K562 (cell line): Measurements from ENCODE around the gene ENPP6. TPM values are rescaled to one million over a fixed set of nuclear protein-coding genes. Genes with fewer than 3 reads are reported as not detected.

Experiments
- ADNP ChIP-seq: fragments of 200-800 bp; sonication (Bioruptor generic); IDR thresholded peaks from 2 replicates; pipeline ENCODE4 v1.6.1; 2016; ENCODE audit warnings: missing genetic modification characterization, missing compliant biosample characterization
- DPF2 ChIP-seq: fragments of 450-650 bp; IDR thresholded peaks from 2 replicates; pipeline ENCODE4 v1.6.1; 2016
- FOXM1 ChIP-seq, 2 experiments: fragments of 450-650 bp in 1 of 2; sonication (generic) in 1 of 2; formaldehyde crosslinking in 1 of 2; IDR thresholded peaks; 2 replicates each; pipeline versions ENCODE4 v1.6.1 to v1.9.0; 2017 to 2022; ENCODE audit warnings: low read depth in 2 of 2, mild to moderate bottlenecking in 2 of 2, missing genetic modification reagents in 1 of 2, moderate library complexity in 1 of 2
- NFATC3 ChIP-seq: fragments of 450-650 bp; IDR thresholded peaks from 2 replicates; pipeline ENCODE4 v1.6.1; 2017; ENCODE audit warnings: mild to moderate bottlenecking
- RBM34 ChIP-seq: fragments of 200-400 bp; formaldehyde crosslinking; IDR thresholded peaks from 2 replicates; pipeline ENCODE4 v1.6.1; 2018; ENCODE audit warnings: low read length, borderline replicate concordance; ENCODE audit not compliant: insufficient read depth
- ZFP30 ChIP-seq: fragments of 250-450 bp; sonication (Bioruptor Pico); IDR thresholded peaks from 2 replicates; pipeline ENCODE4 v1.8.0; 2022; ENCODE audit warnings: moderate library complexity, mild to moderate bottlenecking, inconsistent platforms, borderline replicate concordance
- ZKSCAN8 ChIP-seq: fragments of 200-800 bp; sonication (Bioruptor generic); IDR thresholded peaks from 2 replicates; pipeline ENCODE4 v1.6.1; 2016; ENCODE audit warnings: missing genetic modification characterization, missing compliant biosample characterization
- ZNF124 ChIP-seq: sonication (generic); formaldehyde crosslinking; IDR thresholded peaks from 2 replicates; pipeline ENCODE4 v1.8.1; 2022; ENCODE audit warnings: missing genetic modification reagents
- ZNF143 ChIP-seq: sonication (generic); formaldehyde crosslinking; IDR thresholded peaks from 2 replicates; pipeline ENCODE4 v1.9.0; 2022; ENCODE audit warnings: mild to moderate bottlenecking, missing genetic modification reagents
- polyA plus RNA-seq, 8 experiments: library from polyadenylated mRNA; depleted of rRNA in 4 of 8; stranded (reverse) in 5 of 8; unstranded in 3 of 8; fragments of >200 nt; fragmentation: Nextera tagmentation in 2 of 8; fragmentation: Illumina TruSeq in 1 of 8; extraction: Ambion mirVana in 2 of 8; extraction: Trizol in 1 of 8; gene quantifications; 2 replicates each; pipeline versions ENCODE4 v1.2.1 to v1.2.3, GENCODE V29; 2011 to 2014; ENCODE audit warnings: inconsistent platforms in 1 of 8, missing spikeins in 1 of 8
- total RNA-seq, 7 experiments: library from RNA; depleted of rRNA in 6 of 7; stranded (reverse); fragments of >200 nt in 6 of 7; fragmentation: Illumina TruSeq in 2 of 7; extraction: Trizol in 2 of 7; gene quantifications; 2 replicates each; pipeline versions ENCODE4 v1.2.1 to v1.2.3, GENCODE V29; 2011 to 2021; ENCODE audit warnings: low replicate concordance in 1 of 7
- TF ChIP-seq, protein P1 (sequence below): fragments of 250-450 bp; sonication (Bioruptor Pico); IDR thresholded peaks from 2 replicates; pipeline ENCODE4 v1.8.0; 2021; ENCODE audit warnings: moderate library complexity, mild to moderate bottlenecking, inconsistent platforms
- TF ChIP-seq, protein P2 (sequence below): fragments of 450-650 bp; IDR thresholded peaks from one replicate; pipeline ENCODE4 v1.6.1; 2018; ENCODE audit warnings: mild to moderate bottlenecking, moderate library complexity; ENCODE audit not compliant: partially characterized antibody

The ENPP6 gene
- total and polyA plus RNA-seq, 9 of the 15 experiments (the other 6 are each of a cell fraction or from before 2014, with no cell fraction given) = 0.29 TPM; not detected in 8

DNA sequence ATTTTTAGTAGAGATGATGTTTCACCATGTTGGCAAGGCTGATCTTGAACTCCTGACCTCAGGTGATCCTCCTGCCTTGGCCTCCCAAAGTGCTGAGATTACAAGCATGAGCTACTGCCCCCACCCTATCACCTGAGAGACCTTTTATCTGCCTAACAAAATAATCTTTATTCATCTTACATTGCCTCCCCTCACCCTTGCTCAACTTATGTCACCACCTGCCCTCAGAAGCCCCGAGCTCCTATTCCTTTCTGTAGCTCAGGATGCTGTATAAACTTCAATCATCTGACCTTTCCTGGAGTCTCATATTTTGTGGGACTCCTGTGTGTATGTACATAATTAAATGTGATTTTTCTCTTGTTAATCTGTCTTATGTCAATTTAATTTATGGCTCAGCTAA is 29.7 kb upstream of the ENPP6 start (continued):
- TF ChIP-seq ADNP (tag) = no peak
- no peak for TF ChIP-seq ZFP30
- TF ChIP-seq ZKSCAN8 (CRISPR knock-in tag) = no peak
- TF ChIP-seq ZNF143 = no peak
- TF ChIP-seq, protein P1, sequence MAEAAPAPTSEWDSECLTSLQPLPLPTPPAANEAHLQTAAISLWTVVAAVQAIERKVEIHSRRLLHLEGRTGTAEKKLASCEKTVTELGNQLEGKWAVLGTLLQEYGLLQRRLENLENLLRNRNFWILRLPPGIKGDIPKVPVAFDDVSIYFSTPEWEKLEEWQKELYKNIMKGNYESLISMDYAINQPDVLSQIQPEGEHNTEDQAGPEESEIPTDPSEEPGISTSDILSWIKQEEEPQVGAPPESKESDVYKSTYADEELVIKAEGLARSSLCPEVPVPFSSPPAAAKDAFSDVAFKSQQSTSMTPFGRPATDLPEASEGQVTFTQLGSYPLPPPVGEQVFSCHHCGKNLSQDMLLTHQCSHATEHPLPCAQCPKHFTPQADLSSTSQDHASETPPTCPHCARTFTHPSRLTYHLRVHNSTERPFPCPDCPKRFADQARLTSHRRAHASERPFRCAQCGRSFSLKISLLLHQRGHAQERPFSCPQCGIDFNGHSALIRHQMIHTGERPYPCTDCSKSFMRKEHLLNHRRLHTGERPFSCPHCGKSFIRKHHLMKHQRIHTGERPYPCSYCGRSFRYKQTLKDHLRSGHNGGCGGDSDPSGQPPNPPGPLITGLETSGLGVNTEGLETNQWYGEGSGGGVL (CRISPR knock-in tag) = no peak
- TF ChIP-seq NFATC3 = no peak
- TF ChIP-seq ZNF124 (CRISPR knock-in tag) = no peak
- TF ChIP-seq, protein P2, sequence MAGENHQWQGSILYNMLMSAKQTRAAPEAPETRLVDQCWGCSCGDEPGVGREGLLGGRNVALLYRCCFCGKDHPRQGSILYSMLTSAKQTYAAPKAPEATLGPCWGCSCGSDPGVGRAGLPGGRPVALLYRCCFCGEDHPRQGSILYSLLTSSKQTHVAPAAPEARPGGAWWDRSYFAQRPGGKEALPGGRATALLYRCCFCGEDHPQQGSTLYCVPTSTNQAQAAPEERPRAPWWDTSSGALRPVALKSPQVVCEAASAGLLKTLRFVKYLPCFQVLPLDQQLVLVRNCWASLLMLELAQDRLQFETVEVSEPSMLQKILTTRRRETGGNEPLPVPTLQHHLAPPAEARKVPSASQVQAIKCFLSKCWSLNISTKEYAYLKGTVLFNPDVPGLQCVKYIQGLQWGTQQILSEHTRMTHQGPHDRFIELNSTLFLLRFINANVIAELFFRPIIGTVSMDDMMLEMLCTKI = no peak
- no peak for TF ChIP-seq RBM34
- TF ChIP-seq FOXM1 (IDR thresholded peaks at IDR 0.05; ENCODE audit: low read depth) = no peak
- no peak for TF ChIP-seq FOXM1 (CRISPR knock-in tag; IDR thresholded peaks at IDR 0.05; ENCODE audit: low read depth)
- no peak for TF ChIP-seq DPF2
